ENCODE measurements around the gene RHOBTB1. TPM values are rescaled to one million over a fixed set of nuclear protein-coding genes. Genes with fewer than 3 reads are reported as not detected.
A peak's percentile ranks its signal among the peaks of the same experiment; 100 is the strongest.

Gene RHOBTB1
- polyA plus RNA-seq, 1 donor = 99.3 TPM

DNA sequence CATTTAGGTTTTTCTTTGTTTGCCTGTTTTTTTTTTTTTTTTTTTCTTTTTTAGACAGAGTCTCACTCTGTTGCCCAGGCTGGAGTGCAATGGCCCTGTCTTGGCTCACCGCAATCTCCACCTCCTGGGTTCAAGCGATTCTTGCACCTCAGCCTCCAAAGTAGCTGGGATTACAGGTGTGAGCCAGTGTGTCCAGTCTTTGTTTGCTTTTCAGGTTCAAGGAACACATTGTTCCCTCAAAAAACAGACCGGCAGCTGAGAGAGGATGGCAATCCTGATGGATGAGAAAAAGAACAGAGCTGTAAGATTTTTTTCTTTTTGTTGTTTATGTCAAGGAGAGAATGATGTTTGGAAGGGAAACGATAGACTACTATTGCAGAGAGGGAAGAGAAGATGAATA lies 23.3 kb upstream of the RHOBTB1 start:
- DNase-seq = no peak

DNA sequence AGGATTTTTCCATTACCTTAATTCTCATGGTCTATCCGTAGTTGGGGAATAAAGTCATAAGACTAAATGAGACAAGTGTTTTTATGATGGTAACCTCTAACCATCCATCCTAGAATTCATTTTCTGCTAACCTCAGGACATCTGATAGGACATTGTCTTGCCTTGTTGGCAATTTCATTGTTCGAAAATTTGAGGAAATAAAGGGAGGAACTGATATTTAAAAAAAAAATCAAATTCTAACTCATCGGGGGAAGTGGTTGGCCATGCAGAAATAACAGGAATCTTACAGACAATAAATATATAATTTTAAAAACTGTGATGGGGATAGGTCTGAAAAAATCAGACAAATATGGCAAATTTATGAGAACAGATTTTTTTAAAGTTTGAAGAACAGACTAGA lies 21.7 kb upstream of the RHOBTB1 start:
- DNase-seq = no peak

DNA sequence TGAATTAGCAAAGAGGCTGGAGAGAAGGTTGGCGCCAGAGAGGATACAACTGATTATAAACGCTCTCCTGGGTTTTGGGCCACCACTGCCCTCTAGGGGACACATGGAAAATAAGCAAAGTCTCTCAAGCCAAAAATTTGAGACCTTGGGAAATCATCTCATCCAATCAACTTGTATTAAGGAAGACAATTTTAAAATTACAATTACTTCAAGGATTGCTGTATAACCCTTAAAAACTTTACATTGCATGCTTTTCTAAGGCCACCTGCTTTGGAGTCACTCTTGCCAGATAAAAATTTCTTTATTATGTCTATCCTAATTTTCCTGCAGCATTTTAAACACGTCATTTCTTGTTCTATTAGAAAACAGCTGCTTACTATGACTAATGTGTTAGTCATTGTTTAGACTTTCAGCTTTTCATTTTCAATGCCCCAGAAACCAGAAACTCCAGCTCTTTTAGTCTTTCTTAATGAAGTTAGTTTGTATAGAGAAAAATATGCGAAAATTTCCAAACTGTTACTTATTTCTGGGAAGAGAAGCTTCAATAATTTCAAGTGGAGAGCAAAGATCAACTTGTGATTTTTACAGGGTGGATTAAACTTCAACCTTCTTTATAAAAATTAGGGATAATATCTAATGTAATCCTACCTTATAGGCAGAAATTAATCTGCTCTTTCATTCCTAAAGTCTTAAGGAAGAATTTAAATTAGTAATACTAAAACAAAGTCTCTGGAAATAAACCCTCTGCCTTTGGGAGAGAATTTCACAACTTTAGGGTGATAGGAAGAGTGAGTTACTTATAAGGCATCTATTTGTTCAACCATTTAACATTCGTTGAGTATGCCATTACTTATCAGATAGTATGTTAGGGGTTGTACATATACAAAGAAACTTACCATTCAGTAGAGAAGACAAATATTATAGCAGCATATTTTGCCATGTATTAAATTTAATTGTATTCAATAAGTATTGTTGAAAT lies 20.6 kb upstream of the RHOBTB1 start:
- DNase-seq = peak; percentile 83

DNA sequence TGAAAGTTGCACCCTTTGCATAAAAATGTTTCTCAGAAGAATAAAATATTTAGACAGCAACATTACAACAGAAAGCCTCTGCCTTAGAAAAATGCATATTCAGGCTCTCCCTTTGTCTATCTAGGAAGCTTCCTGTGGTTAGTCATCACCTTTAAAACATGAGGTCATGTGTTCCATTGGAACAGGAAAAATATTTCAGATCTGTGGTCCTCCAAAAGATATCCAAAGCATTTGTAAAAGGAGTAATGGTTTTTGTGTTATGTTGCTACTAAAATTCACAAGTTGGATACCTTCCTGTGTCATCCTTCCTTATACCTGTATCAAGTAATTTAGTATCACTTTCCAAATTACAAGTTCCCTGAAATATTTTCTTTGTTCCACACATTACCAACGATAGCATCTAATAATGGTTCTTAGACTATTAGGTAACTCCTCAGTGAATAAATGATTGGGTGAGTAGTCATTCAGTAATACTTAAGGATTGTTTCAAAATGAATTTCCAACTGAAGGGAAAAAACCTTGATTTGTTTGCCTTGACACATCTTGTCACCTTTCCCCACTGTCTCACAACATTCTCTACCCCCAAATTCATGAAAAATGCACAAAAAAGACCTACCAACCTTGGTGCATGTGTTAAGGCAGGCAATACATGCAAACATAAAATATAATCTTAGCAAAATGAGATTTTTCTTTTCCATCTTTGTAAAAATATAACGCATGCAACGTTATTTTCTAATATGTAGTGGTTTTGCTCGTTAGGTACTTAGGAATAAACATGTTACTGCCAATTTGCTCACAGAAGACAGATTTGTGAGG lies 19.7 kb upstream of the RHOBTB1 start:
- DNase-seq = no peak

DNA sequence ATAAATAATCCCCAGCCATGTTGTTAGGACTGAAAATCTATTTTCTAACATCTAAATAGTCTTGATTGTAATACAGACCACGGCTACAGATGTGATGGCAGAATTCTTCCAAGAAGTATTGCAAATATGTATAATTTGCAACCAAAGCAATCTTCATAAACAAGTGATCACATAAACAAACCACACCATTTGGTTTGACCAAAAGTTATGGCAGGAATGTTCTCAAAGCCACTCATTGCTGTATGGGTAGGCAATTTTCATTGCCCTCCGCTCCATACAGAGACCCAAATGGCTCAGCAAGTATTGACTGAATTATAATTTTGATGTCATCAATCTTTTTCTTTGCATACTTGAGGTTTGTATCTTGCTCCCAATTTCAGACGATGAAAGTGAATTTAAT lies 19.0 kb upstream of the RHOBTB1 start:
- DNase-seq = no peak

DNA sequence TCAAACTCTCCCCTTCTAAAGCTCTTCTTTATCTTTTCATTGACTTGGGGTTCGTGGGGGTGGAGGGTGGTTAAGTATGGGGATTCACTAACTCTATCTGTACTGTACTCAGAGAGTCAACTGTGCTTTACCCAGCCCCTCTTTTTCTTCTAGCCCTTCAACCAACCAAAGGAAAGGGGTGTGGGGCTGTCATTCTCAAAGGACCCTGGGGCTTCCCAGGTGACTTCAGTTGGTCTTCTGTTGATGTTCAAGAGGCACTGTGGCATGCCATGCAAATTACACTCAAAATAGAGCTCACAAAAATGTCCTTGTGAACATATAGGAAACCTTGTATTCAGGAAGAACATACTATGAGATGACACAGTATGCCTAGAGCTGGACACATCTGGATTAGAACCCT lies 16.9 kb upstream of the RHOBTB1 start:
- DNase-seq = no peak

DNA sequence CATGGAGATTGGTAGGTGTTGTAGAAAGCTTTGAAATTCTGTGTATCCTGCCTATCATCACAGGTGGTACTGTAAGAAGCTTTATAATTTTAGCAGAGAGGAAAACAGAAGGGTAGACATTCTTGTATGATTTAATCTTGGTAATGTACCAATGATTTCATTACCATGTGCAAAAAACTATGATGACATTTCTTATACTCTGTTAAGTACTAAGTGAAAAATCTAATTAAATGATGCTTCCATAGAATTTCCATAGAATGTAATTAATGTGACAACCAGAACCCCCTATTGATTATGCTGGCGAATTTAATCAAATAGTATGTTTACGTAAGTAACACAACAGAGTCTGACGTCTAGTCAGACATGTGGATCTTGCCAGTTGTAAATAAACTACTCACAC lies 16.0 kb upstream of the RHOBTB1 start:
- DNase-seq = no peak

DNA sequence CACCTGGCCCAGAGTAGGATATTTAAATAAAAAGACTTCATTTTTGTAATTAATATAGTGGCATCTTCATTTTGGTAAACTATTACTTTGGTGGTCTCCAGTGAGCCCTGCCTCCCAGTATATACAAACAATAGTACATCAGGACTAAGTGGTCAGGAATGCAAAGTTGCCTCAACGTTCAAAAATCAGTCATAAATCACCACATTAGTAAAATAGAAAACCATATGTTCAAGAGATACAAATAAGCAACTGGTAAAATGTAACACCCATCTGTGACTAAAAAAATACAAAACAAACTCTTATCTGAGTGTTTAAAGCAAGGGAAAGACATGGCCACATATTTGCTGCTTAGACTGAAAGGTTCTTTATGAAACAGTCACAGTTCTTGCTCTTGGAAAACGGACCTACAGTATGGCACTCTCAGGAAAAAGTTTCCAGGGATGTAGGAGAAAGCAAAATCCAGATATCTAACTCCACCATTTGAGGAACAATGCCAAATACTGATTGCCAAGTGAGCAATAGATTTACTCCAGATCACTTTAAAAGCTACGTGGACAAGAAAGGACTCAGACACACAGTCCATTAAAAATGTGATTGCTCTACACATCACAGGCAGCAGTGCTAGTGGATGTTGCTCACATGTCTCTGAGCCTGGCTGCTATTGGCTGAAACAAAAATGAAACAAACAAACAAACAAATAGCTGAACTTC lies 15.1 kb upstream of the RHOBTB1 start:
- no peak for DNase-seq

DNA sequence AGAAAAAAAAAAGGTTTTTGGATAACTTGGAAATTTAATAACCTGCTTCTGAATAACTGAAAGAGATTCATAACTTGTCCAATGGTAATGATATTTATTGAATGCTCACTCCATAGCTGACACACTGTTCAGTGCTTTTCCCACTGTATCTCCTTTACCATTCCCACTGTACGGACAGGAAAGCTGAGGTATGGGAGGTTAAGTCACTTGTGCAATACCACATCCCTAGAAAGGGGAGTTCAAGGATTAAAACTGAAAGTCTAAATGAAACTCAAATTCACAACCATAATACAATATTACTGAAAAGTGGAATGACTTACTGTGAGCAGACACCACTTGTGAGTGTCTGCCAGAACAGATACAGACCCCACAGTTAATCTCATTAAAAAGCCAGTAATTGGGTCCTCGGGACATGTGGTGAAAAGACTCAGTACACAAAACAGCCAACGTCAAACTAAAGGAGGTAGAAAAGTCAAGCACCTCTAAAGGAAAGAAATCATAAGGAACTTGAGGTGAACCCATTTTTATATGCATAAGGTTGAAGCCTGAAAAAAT lies 13.8 kb upstream of the RHOBTB1 start:
- DNase-seq = no peak

DNA sequence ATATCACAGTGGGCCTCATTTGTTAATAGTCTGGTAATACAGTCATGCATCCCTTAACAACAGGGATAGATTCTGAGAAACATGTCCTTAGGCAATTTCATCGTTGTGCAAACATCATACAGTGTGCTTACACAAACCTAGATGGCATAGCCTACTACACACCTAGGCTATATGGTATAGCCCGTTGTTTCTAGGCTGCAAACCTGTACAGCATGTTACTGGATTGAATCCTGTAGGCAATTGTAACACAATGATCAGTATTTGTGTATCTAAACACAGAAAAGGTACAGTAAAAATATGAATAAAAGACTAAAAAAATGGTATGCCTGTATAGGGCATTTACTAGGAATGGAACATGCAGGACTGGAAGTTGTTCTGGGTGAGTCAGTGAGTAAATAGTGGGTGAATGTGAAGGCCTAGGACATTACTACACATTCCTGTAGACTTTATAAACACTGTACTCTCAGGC lies 12.0 kb upstream of the RHOBTB1 start:
- DNase-seq = no peak

DNA sequence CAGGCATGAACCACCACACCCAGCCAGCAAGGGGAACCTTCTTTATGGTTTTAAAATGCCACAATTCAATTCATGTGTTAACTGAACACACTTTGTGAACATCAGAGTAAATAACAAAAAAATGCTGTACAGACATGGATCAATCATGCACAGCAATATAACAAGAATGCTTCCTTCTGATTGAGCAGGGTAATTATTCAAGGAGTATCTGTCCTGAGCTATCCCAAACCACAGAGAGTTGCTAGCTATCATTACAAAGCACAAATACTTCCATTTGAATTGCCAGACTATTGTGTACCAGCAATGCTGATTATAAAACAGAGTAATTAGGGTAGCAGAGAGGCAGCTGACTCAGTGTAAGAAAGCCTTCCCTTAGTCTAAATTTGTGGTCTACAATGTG lies 11.3 kb upstream of the RHOBTB1 start:
- no peak for DNase-seq

DNA sequence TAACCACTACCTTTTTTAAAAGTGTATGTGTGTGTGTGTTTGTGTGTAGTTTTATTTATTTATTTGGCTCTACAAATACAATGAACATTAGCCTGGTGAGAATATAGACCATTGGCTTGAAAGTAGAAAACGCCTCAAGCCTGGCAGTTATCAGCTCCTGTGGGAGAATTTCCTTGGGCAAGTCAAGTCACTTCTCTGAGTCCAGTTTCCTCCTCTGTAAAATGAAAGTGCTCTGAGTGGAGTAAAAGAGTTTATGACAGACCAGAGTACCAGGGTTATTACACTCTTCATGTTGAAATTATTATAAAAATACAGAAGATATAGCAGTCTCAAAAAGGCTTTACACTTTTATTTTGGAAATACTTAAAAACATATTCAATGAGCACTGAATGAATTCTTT lies 10.1 kb upstream of the RHOBTB1 start:
- no peak for DNase-seq

DNA sequence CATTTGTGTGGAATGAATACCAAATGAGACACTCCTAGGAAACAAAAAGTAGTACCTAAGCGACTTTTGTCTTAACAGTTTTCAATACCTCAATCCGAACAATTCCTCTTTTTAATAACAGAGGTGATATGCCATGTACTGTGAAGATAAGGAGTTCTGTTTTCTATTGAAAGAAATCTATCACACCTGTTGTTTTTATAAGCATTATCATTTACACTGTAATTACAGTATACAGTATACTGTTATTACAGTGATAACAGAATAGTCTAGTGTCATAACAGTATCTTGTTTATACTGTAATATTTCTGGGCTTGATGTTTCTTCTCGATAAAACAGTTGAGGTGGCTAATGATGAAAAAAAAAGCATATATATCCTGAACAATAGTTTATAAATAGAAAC lies 9.4 kb upstream of the RHOBTB1 start:
- no peak for DNase-seq

DNA sequence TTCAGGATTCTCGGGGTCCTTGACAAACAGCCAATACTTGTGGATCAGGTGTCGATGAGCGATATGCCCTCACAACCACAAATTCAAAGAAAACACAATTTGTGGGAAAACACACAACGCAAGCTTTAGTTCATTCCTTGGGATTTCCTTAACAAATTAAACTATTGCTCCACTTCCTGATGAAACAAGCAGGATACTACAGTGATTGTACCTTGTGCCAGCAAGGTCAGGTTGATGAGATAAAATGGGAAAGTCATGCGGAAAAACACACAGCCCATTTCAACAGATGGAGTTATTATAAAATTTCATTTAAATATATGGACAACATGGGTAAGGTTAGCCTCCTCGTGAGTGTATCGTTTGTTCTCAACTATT lies 8.8 kb upstream of the RHOBTB1 start:
- no peak for DNase-seq

DNA sequence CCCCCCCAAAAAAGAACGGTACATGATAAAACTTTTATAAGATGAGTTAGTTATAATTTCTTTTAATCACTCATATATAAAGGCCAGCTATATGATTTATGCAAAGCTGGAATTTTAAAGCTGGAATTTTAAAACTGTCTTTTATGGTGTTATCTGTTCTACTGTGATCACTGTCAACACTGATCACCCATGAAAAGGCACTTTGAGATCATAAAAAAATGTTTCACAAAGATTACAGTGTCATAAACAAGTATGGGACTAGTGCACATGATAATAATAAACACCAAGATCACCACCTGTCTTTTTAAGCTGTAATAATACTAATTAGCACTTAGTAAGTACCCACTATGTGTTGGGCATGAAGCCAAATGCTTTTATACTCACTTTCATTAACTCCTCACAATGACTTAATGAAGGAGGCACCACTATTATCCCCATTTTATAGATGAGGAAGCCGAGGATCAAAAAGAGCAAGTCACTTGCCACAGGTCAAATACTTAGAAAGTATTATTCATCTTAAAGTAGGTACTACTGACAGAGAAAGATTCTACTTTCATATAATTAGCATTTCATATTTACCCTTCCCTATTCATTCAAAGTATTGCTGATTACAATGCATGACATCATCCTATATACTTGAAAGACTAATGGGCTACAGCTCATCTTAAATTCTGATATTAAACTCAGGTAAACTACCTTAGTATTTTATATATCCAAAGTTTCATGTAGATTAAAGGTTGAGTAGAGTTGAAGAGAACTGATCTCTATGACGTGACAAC lies 8.3 kb upstream of the RHOBTB1 start:
- no peak for DNase-seq

DNA sequence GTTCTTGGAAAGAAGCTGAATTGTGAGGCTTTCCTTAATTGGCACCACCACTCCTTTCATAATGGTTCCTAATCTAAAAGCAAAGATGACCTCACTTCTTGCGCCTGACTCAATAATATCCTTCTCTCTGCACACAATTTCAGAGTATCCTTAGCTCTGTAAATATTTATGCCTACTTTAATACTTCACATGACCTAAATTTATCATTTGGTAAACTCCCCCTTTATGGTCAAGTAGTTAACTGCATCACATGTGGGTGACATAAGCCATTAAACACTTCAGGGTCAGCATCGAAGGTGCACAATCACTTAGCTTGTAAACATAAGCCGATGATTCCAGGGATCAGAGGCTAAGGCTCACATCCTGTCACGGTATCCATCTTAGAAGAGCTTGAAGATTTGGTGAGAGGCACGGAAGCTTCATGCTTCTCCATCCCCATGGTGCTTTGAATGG lies 7.3 kb upstream of the RHOBTB1 start:
- no peak for DNase-seq

DNA sequence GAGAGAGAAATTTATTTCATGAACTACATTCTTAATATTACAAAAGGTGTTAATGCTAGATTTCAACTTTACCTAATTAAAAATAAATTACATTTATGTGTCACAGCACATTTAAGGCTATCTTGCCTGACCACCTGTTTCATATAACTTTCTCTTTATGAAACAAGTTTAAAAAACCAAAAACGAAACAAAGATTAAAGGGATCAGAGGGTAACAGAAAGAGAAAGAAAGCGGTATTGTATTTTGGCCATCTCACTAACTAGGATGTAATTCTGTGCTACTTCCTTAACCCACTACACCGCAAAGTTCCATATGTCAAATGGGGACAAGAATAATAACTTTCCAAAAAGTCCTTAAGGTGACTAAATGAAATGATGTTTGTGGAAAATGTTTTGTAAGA lies 6.3 kb upstream of the RHOBTB1 start:
- no peak for DNase-seq

DNA sequence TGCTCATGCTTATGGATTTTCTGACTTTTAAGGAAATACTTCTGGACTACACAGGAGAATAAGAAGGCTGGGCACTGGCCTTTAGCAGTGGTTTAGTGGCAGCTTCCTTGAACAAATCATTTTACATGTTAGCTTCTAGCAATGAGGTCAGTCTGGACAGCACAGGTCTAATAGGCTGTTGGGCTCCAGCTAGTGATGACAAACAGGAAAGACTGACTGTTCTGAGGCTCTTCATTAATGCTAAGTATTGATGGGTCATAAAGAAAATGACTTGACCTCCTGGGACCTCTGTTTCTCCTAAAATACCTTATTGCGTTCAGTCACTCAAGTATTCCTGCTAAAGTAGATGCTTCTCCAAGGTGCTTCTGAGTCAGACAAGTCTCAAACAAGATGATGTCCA lies 4.9 kb upstream of the RHOBTB1 start:
- no peak for DNase-seq

DNA sequence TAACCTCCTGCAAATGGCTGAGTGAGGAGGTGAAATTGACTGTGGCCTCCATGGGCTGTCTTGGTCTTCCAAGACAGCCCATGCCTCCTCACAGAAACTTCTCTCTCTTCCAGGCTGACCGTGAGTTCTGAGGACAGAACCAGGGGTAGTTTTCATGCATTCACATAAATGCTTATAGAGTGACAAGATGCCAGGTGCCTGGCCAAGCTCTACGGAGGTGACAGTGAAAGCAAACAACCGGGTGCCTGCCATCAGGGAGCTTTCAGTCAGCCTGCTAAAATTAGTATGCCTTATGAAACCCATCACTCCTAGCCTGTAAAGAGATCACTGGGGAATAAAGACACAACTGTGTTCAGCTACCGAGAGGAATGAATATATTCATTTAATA lies 919 bp upstream of the RHOBTB1 start:
- no peak for DNase-seq

DNA sequence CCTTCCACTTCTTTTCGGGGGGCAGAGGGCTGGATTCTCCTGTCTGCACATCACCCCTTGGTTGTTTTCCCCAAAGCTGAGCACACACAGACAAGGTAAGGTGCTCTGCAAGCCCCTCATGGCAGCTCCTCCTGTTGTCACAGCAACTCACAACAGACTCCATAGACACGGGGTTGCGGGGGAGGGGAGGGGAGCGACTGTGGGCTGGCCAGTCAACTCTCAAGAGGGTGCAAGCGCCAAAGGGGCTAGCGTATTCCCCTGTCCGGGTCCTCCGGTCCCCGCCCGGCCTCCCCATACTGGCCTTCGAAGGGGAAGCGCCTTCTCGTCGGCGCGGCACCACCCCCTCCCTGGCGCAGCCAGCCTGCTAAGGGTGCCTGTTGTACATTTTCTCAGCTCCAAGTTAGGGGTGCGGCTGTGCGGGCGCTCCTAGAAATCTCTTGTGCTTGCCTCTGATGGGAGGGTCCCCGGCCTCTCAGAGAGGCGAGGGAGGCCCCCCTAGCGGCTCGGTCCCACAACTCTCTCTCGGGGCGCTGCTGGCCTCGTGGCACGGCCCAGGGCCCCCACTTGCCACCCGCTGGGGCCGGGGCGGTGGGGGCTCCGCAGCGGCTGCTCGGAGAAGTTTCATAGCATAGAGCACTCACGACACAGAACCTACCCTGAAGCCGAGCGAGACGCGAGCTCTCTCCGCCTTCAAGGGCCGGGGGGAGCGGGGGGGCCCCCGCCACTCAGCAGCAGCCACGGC lies 498 bp downstream of the RHOBTB1 start:
- DNase-seq = peak; percentile 85

Measured in left kidney (tissue), 2 donors.